K562 (cell line): ENCODE results near the gene ZNF672. TPM values are rescaled to one million over a fixed set of nuclear protein-coding genes. Genes with fewer than 3 reads are reported as not detected.
A peak's percentile ranks its signal among the peaks of the same experiment; 100 is the strongest.

Experiments used
- ARID4B ChIP-seq: sonication (generic); formaldehyde crosslinking; IDR thresholded peaks from 2 replicates; pipeline ENCODE4 v1.8.0; 2022; ENCODE audit warnings: mild to moderate bottlenecking, missing genetic modification reagents
- ASH1L ChIP-seq: fragments of 450-650 bp; IDR thresholded peaks from 2 replicates; pipeline ENCODE4 v1.6.1; 2018; ENCODE audit warnings: borderline replicate concordance, mild to moderate bottlenecking, low read depth; ENCODE audit not compliant: partially characterized antibody
- COPS2 ChIP-seq: fragments of 450-650 bp; conservative IDR thresholded peaks from 2 replicates; pipeline ENCODE4 v1.6.1; 2016; ENCODE audit warnings: mild to moderate bottlenecking, moderate library complexity
- CXXC5 ChIP-seq: fragments of 250-450 bp; sonication (Bioruptor Pico); IDR thresholded peaks from 2 replicates; pipeline ENCODE4 v1.8.0; 2022; ENCODE audit warnings: inconsistent platforms, mild to moderate bottlenecking, moderate library complexity
- DPF2 ChIP-seq: fragments of 450-650 bp; IDR thresholded peaks from 2 replicates; pipeline ENCODE4 v1.6.1; 2016
- GATA2 ChIP-seq: sonication (generic); formaldehyde crosslinking; IDR thresholded peaks from 2 replicates; pipeline ENCODE4 v1.4.0; 2020; ENCODE audit warnings: mild to moderate bottlenecking, missing genetic modification reagents
- HLTF ChIP-seq: fragments of 450-650 bp; IDR thresholded peaks from 2 replicates; pipeline ENCODE4 v1.6.1; 2016
- ILK ChIP-seq: fragments of 450-650 bp; IDR thresholded peaks from 2 replicates; pipeline ENCODE4 v1.6.1; 2016; ENCODE audit warnings: missing genetic modification characterization, low read depth, mild to moderate bottlenecking, missing compliant biosample characterization, moderate library complexity, borderline replicate concordance
- KHSRP ChIP-seq: fragments of 450-650 bp; IDR thresholded peaks from 2 replicates; pipeline ENCODE4 v1.6.1; 2017
- LARP7 ChIP-seq: fragments of 450-650 bp; IDR thresholded peaks from 2 replicates; pipeline ENCODE4 v1.6.1; 2016
- OTX1 ChIP-seq: fragments of 450-650 bp; formaldehyde crosslinking; IDR thresholded peaks from 2 replicates; pipeline ENCODE4 v1.4.0; 2022; ENCODE audit warnings: mild to moderate bottlenecking
- PRPF4 ChIP-seq: fragments of 200-400 bp; formaldehyde crosslinking; IDR thresholded peaks from one replicate; pipeline ENCODE4 v1.6.1; 2017; ENCODE audit warnings: low read length, low read depth, mild to moderate bottlenecking; ENCODE audit not compliant: insufficient read depth, poor library complexity, severe bottlenecking
- RAD21 ChIP-seq, 2 experiments: fragments of 250-450 bp in 1 of 2; fragments of 450-650 bp in 1 of 2; sonication (Bioruptor Pico) in 1 of 2; formaldehyde crosslinking in 1 of 2; IDR thresholded peaks in 1 of 2; conservative IDR thresholded peaks in 1 of 2; 2 replicates each; pipeline versions ENCODE4 v1.4.0 to v1.8.0; 2020 to 2022; ENCODE audit warnings: mild to moderate bottlenecking in 2 of 2, moderate library complexity in 1 of 2
- SMARCE1 ChIP-seq: fragments of 450-650 bp; IDR thresholded peaks from 2 replicates; pipeline ENCODE4 v1.7.1; 2016; ENCODE audit warnings: mild to moderate bottlenecking
- UBTF ChIP-seq, 2 experiments: IDR thresholded peaks; 2 replicates each; pipeline ENCODE4 v1.6.1; 2012; ENCODE audit warnings: improper control_type of control experiment in 2 of 2, low read depth in 2 of 2, low read length in 2 of 2, borderline replicate concordance in 1 of 2
- WHSC1 ChIP-seq: IDR thresholded peaks from one replicate; pipeline ENCODE4 v1.6.1; 2012; ENCODE audit warnings: low read length, control low read depth, inconsistent platforms
- ZNF79 ChIP-seq: fragments of 250-450 bp; sonication (Bioruptor Pico); IDR thresholded peaks from 2 replicates; pipeline ENCODE4 v1.4.0; 2020; ENCODE audit warnings: low read depth, mild to moderate bottlenecking, moderate library complexity
- polyA plus RNA-seq, 8 experiments: library from polyadenylated mRNA; depleted of rRNA in 4 of 8; stranded (reverse) in 5 of 8; unstranded in 3 of 8; fragments of >200 nt; fragmentation: Nextera tagmentation in 2 of 8; fragmentation: Illumina TruSeq in 1 of 8; extraction: Ambion mirVana in 2 of 8; extraction: Trizol in 1 of 8; gene quantifications; 2 replicates each; pipeline versions ENCODE4 v1.2.1 to v1.2.3, GENCODE V29; 2011 to 2014; ENCODE audit warnings: inconsistent platforms in 1 of 8, missing spikeins in 1 of 8
- total RNA-seq, 7 experiments: library from RNA; depleted of rRNA in 6 of 7; stranded (reverse); fragments of >200 nt in 6 of 7; fragmentation: Illumina TruSeq in 2 of 7; extraction: Trizol in 2 of 7; gene quantifications; 2 replicates each; pipeline versions ENCODE4 v1.2.1 to v1.2.3, GENCODE V29; 2011 to 2021; ENCODE audit warnings: low replicate concordance in 1 of 7
- TF ChIP-seq, protein P1 (sequence below): fragments of 450-650 bp; IDR thresholded peaks from 2 replicates; pipeline ENCODE4 v1.7.1; 2018; ENCODE audit warnings: mild to moderate bottlenecking, low read depth; ENCODE audit not compliant: partially characterized antibody
- TF ChIP-seq, protein P2 (sequence below): fragments of 450-650 bp; formaldehyde crosslinking; IDR thresholded peaks from 2 replicates; pipeline ENCODE4 v1.4.0; 2020; ENCODE audit warnings: mild to moderate bottlenecking, moderate library complexity

Gene ZNF672
- total and polyA plus RNA-seq, 9 of the 15 experiments (the other 6 are each of a cell fraction or from before 2014, with no cell fraction given): 1.9 to 57.9 (median 24.1) TPM

GRCh38 chr1:248825573-248825908 lies 12.5 kb upstream of the ZNF672 start (continued):
- TF ChIP-seq WHSC1: no peak
- TF ChIP-seq DPF2: peak; percentile 55
- TF ChIP-seq PRPF4: no peak
- 0 out of 2 replicates have a peak, but pooled peaks have one; percentile 57 for TF ChIP-seq HLTF
- no peak for TF ChIP-seq ZNF79
- peak; percentile 83; the same call in 1 of the 2 replicates for TF ChIP-seq OTX1
- TF ChIP-seq, protein P1, sequence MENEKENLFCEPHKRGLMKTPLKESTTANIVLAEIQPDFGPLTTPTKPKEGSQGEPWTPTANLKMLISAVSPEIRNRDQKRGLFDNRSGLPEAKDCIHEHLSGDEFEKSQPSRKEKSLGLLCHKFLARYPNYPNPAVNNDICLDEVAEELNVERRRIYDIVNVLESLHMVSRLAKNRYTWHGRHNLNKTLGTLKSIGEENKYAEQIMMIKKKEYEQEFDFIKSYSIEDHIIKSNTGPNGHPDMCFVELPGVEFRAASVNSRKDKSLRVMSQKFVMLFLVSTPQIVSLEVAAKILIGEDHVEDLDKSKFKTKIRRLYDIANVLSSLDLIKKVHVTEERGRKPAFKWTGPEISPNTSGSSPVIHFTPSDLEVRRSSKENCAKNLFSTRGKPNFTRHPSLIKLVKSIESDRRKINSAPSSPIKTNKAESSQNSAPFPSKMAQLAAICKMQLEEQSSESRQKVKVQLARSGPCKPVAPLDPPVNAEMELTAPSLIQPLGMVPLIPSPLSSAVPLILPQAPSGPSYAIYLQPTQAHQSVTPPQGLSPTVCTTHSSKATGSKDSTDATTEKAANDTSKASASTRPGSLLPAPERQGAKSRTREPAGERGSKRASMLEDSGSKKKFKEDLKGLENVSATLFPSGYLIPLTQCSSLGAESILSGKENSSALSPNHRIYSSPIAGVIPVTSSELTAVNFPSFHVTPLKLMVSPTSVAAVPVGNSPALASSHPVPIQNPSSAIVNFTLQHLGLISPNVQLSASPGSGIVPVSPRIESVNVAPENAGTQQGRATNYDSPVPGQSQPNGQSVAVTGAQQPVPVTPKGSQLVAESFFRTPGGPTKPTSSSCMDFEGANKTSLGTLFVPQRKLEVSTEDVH: no peak
- TF ChIP-seq CXXC5 (CRISPR knock-in tag): no peak
- TF ChIP-seq COPS2: no peak
- TF ChIP-seq SMARCE1: peak; percentile 63; the same call in 1 of the 2 replicates
- TF ChIP-seq GATA2: no peak
- TF ChIP-seq KHSRP: no peak
- TF ChIP-seq LARP7: no peak; the same call in 1 of the 2 replicates
- no peak for TF ChIP-seq UBTF (IDR thresholded peaks at IDR 0.05; ENCODE audit: borderline replicate concordance in 1 of 2, low read depth in 2 of 2, low read length in 2 of 2)
- no peak; a peak in 1 of 4 replicates for TF ChIP-seq RAD21 (CRISPR knock-in tag; conservative IDR thresholded peaks at IDR 0.05 in 1 of 2, IDR thresholded peaks at IDR 0.05 in 1 of 2)
- TF ChIP-seq, protein P2, sequence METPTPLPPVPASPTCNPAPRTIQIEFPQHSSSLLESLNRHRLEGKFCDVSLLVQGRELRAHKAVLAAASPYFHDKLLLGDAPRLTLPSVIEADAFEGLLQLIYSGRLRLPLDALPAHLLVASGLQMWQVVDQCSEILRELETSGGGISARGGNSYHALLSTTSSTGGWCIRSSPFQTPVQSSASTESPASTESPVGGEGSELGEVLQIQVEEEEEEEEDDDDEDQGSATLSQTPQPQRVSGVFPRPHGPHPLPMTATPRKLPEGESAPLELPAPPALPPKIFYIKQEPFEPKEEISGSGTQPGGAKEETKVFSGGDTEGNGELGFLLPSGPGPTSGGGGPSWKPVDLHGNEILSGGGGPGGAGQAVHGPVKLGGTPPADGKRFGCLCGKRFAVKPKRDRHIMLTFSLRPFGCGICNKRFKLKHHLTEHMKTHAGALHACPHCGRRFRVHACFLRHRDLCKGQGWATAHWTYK (CRISPR knock-in tag): no peak
- TF ChIP-seq ILK (tag): no peak
- no peak for TF ChIP-seq ASH1L
- TF ChIP-seq ARID4B (CRISPR knock-in tag): no peak
